NCI-H2227 treated with DMSO at 0.1 percent for 48 hours (cell line): Measurements from ENCODE around the gene PNPLA3.
A peak's percentile ranks its signal among the peaks of the same experiment; 100 is the strongest.

Experiments used
- DNase-seq: peaks from one replicate; lab custom pipeline; 2025; lab: John Stamatoyannopoulos, UW

The PNPLA3 gene

GRCh38 chr22:43923631-43924464 is at the start of gene PNPLA3:
TSS of gene PNPLA3 (plus strand) at chr22:43923805. CDS start at chr22:43923912, 107 bp downstream.
- peak; percentile 71 for DNase-seq

GRCh38 chr22:43876866-43877509 is 46.6 kb upstream of the PNPLA3 start:
- DNase-seq: no peak

GRCh38 chr22:43878079-43878795 is 45.4 kb upstream of the PNPLA3 start:
- no peak for DNase-seq

- DNase-seq: no peak
Observed at GRCh38 chr22:43878831-43879550, 44.6 kb upstream of the PNPLA3 start.

DNA sequence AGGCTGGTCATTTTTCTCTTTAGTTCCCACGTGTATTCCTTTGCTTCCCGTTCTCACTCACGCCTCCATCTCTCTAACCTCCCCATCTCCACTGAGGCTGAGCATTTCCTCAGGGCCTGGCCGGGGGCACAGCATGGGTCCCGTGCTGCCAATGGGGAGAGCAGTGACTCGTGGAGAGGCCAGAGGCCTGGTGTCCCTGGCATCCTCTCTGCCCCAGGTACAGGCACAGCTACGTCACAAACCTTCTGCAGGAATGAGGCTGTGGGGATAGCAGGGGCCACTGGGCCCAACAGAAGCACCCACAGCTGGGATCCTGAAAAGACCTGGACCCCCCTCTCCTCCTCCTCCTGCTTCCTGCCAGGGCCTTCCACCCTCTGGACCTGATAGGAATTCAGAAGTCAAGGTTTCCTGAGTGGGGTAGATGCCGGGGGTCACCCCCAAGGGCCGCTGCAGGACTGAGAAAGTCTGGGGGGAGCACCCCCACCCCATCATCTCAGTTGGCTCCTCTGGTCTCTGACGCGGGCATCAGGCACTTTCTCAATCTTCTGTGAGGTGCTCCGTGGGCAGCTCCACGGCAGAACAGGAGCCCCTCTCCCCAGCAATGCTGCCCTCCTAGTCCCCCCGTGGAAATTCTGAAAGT is 43.6 kb upstream of the PNPLA3 start:
- no peak for DNase-seq

GRCh38 chr22:43880541-43880991 is 43.0 kb upstream of the PNPLA3 start:
- DNase-seq: no peak

- DNase-seq: no peak
Observed at GRCh38 chr22:43881091-43882061, 42.2 kb upstream of the PNPLA3 start.

DNA sequence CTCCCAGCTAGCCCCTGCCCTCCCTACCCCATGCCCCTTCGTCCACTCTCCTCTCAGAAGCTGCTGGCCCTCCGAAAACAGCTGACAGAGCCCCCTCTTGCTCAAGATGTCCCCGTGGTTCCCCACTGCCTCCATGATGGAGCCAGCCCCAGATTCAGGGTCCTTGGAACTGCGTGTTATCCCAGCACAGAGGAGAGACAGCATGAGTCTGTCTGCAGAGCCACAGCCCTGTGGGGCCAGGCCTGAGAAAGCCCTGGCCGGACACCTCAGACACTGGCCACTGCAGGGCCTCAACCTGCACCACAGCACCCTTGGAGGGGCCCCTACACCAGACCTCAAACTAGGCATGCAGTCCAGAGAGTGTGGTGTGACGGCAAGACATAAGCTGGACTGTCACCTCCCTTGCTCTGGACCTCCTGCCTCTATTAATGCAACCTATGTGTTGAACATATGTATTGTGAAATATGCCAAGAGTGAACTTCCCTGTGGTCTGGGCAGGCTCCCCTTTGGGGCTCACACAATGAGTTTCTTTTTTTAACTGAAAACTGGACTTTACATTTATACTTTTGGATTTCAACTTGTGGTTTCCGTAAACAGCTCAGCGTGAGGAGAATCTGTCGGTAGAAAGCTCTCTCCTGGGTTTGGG is 41.4 kb upstream of the PNPLA3 start:
- no peak for DNase-seq

- DNase-seq: peak; percentile 20
Observed at GRCh38 chr22:43883012-43883661, 40.5 kb upstream of the PNPLA3 start.

DNA sequence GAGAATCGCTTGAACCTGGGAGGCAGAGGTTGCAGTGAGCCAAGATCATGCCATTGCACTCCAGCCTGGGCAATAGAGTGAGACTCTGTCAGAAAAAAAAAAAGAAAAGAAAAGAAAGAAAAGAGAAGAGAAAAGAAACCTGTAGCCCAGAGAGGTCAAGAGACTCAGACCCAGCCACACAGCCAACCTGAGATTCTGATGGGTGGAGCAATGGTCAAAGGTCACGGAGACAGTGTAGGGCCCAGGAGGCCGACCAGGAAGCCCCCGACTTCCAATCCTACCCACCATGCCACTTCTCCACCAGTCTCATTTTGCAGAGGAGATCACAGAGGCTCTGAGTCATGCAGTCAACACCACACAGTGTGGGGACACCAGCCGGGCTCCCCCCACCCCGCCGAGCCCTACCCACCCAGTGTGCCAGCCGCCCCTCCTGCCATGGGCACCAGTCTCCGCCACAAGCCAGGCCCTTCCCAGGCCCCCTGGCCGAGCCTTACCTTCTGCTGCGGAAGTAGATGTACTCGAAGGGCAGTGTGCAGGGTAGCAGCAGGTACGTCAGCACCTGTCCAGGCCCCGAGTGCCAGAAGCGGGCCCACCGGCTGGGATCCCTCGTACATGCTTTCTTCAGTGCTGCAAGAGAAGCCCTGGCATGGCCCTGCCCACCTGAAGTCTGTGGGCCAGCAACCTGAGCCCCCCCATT is 39.7 kb upstream of the PNPLA3 start:
- DNase-seq: no peak

DNA sequence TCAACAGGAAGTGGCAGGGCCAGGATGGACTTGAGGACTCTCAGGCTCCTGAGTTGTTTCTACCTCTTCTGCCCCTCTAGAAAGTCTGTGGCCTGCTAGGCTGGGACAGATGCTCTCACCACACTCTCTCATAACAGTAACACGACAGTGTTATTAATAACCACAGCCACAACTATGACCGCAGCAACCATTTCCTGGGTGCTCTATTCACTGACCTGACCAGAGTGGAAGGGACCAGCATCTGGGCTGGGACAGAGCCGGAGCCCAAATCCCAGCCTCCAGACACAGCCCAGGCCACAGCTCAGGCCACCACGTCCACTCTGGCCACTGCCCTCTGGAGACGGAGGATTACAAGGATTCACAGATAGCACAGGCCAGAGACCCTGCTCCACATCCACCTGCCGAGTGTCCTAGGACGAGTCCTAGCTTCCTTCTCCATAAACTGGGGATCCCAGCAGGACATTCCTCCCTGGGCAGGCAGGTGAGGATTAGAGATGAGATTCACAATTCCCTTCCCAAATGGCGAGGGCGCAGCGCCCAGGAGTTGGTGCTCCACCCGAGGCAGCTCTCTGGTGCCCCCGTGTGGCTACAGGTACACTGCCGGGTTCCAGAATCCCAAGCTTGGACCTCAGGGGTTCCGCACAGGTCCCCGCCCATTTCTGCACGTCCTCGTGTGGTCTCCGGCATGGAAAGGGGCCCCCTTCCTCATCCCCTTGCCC is 38.8 kb upstream of the PNPLA3 start:
- peak; percentile 11 for DNase-seq

DNA sequence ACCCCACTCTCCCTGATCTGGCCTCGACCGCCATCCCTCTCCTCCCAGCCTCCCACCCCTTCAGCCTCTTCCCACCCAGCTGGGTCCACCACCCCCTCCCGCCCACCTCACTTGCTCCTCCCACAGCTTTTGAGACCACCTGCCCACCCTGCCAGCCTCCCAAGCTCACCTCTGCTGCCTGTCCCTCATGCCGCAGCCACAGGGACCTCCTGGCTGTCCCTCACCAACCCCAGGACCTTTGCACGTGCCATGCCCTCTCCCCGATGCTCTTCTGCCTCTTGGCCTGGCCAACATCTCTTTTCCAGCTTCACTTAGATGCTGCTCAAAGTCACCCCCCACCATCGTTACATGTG is 38.3 kb upstream of the PNPLA3 start:
- DNase-seq: no peak

GRCh38 chr22:43885786-43886185 is 37.8 kb upstream of the PNPLA3 start:
- no peak for DNase-seq

DNA sequence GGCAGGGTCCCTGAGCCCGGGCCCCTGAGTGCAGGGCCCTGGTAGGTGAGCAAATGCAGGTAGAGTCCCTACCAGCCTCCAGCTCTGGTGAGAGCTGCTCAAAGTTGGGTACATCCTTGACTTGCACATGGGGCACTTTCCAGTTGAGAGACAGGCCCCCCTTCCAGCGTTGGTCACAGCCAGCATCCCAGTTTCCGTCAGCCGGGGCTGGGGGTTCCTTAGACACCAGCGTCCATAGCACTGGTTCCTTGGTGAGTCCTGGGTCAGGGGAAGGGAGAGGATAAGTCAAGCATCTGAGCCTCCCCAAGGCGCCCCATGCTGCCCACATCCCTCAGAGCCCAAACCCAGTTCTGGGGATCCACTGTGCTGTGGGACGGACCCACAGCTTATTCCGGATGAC is 37.4 kb upstream of the PNPLA3 start:
- DNase-seq: no peak

DNA sequence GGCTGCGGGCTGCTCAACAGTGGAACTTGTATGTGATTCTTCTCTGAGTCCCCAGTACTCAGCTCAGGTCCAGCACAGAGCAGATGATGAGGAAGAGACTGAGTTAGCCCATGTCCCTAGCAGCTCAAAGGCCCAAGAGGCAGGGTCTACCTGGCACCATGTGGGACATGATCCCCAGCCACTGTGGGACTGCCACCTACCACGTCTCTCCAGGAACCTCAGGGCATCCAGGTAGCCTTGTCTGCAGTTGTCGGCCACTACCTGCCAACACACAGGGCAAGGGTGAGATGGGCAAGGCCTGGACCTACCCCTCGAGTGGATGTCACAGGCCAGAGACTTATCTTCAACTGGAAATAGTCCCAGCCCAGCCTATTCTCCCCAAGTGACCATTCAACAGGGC is 36.2 kb upstream of the PNPLA3 start:
- DNase-seq: no peak

GRCh38 chr22:43888740-43889139 is 34.9 kb upstream of the PNPLA3 start:
- no peak for DNase-seq

GRCh38 chr22:43889201-43889859 is 34.3 kb upstream of the PNPLA3 start:
- DNase-seq: no peak

DNA sequence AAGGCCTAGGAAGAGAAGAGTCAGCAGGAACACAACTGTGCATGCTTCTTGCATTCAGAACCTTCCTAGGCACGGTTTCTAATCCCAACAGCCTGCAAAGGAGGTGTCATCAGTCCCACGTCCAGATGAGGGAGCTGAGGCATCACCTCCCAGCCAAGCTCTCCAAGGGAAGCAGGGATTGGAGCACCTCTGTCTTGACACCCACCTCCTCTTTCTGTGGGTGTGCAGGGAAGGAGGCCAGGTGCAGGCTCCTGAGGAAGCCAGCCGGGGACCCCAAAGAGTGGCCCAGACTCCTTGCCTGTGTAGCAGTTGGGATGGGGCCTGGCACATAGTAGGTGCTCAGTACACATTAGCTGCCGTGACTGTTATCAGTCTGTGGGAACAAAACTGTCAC is 33.7 kb upstream of the PNPLA3 start:
- DNase-seq: no peak
